Activated CD4-positive, alpha-beta T cell treated with anti-CD3 and anti-CD28 coated beads for 1 hour (primary cell): ENCODE data around the gene SMIM5.

Source experiments
- DNase-seq: peaks from one replicate; pipeline ENCODE4 v3.0.0-alpha.2; 2020

Gene SMIM5

GRCh38 chr17:75604034-75604695 lies 29.1 kb upstream of the SMIM5 start:
- no peak for DNase-seq

GRCh38 chr17:75605790-75606189 lies 27.4 kb upstream of the SMIM5 start:
- no peak for DNase-seq

GRCh38 chr17:75607086-75607485 lies 26.1 kb upstream of the SMIM5 start:
- no peak for DNase-seq

- DNase-seq: no peak
Observed at GRCh38 chr17:75610103-75610984, 22.9 kb upstream of the SMIM5 start.

- no peak for DNase-seq
Observed at GRCh38 chr17:75611851-75612429, 21.3 kb upstream of the SMIM5 start.

GRCh38 chr17:75612906-75613626 lies 20.2 kb upstream of the SMIM5 start:
- no peak for DNase-seq

- DNase-seq: no peak
Observed at GRCh38 chr17:75614006-75614405, 19.2 kb upstream of the SMIM5 start.

- no peak for DNase-seq
Observed at GRCh38 chr17:75614556-75615270, 18.5 kb upstream of the SMIM5 start.

- no peak for DNase-seq
Observed at GRCh38 chr17:75615301-75615700, 17.9 kb upstream of the SMIM5 start.

- no peak for DNase-seq
Observed at GRCh38 chr17:75616521-75617122, 16.6 kb upstream of the SMIM5 start.

GRCh38 chr17:75617218-75617617 lies 16.0 kb upstream of the SMIM5 start:
- no peak for DNase-seq

- DNase-seq: no peak
Observed at GRCh38 chr17:75617675-75618074, 15.6 kb upstream of the SMIM5 start.

GRCh38 chr17:75619506-75620431 lies 13.5 kb upstream of the SMIM5 start:
- DNase-seq: no peak

GRCh38 chr17:75621489-75621888 lies 11.7 kb upstream of the SMIM5 start:
- DNase-seq: no peak

GRCh38 chr17:75622076-75622475 lies 11.2 kb upstream of the SMIM5 start:
- no peak for DNase-seq

GRCh38 chr17:75622771-75623273 lies 10.4 kb upstream of the SMIM5 start:
- no peak for DNase-seq

GRCh38 chr17:75623386-75623785 lies 9.8 kb upstream of the SMIM5 start:
- no peak for DNase-seq

- DNase-seq: no peak
Observed at GRCh38 chr17:75624021-75624420, 9.2 kb upstream of the SMIM5 start.

GRCh38 chr17:75624714-75625345 lies 8.4 kb upstream of the SMIM5 start:
- no peak for DNase-seq

GRCh38 chr17:75625813-75626486 lies 7.3 kb upstream of the SMIM5 start:
- DNase-seq: no peak
